ENCODE results near the gene SPG21.

GRCh38 chr15:64991536-64992135 is 1.9 kb upstream of the SPG21 start:
- TF ChIP-seq CTCF (IDR thresholded peaks at IDR 0.05; ENCODE audit: low read length): no peak
- TF ChIP-seq EZH2 (IDR thresholded peaks at IDR 0.05; ENCODE audit: borderline replicate concordance, low read length): no peak
